ENCODE data around the gene HTRA2.
"Not testable (repeated sequence)": the region's sequence is repeated elsewhere in the genome, so short reads cannot be mapped to it uniquely, and the experiment has no call there.

Gene HTRA2

GRCh38 chr2:74561022-74561421 is 31.3 kb downstream of the HTRA2 start:
- CTCF ChIA-PET, H3K4me3 Mint-ChIP-seq, DNase-seq, H3K27ac Mint-ChIP-seq, H3K9me3 Mint-ChIP-seq: not testable (repeated sequence)
- Mint-ChIP-seq H3K27me3 (peaks cover 26% of the 10 kb centered on the region), H3K4me1 (peaks cover 25% of the 10 kb centered on the region), H3K36me3 (peaks cover 12% of the 10 kb centered on the region)

- H3K4me1 Mint-ChIP-seq: peaks cover 28% of the 10 kb centered on the region
- H3K27me3 Mint-ChIP-seq: peaks cover 26% of the 10 kb centered on the region
- no peaks in the 10 kb centered on the region for H3K9me3 Mint-ChIP-seq
- no peak for DNase-seq
- no peak overlapping the region for H3K27ac Mint-ChIP-seq
- no peak overlapping the region for H3K4me3 Mint-ChIP-seq
- H3K36me3 Mint-ChIP-seq: peaks cover 2% of the 10 kb centered on the region
- CTCF ChIA-PET: no interaction called here
Measured at GRCh38 chr2:74562126-74562775, 32.5 kb downstream of the HTRA2 start.

- Mint-ChIP-seq H3K27ac (no peak overlapping the region), H3K4me1 (peaks cover 34% of the 10 kb centered on the region), H3K9me3 (no peaks in the 10 kb centered on the region), H3K4me3 (no peak overlapping the region), H3K36me3 (no peaks in the 10 kb centered on the region), H3K27me3 (peaks cover 26% of the 10 kb centered on the region)
- no peak for DNase-seq
- CTCF ChIA-PET: interaction anchor here (0.9 kb wide), 1 partner anchor 24 kb away, joined by 4 read pairs; no protein-coding TSS in a partner anchor
Measured at GRCh38 chr2:74564222-74564621, 34.5 kb downstream of the HTRA2 start.

- Mint-ChIP-seq H3K36me3 (no peaks in the 10 kb centered on the region), H3K27ac (no peak overlapping the region), H3K4me1 (peaks cover 29% of the 10 kb centered on the region)
Measured at GRCh38 chr2:74566076-74566753, 36.5 kb downstream of the HTRA2 start.

GRCh38 chr2:74566754-74567085 is 37.0 kb downstream of the HTRA2 start:
- CTCF ChIA-PET: interaction anchor here (3.2 to 5.3 kb wide), 2 partner anchors 10 to 19 kb away, joined by 10 to 57 read pairs; no protein-coding TSS in a partner anchor
- H3K36me3 Mint-ChIP-seq: no peaks in the 10 kb centered on the region
- no peak for DNase-seq
- peaks cover 29% of the 10 kb centered on the region for H3K4me1 Mint-ChIP-seq
- peaks cover 8% of the 10 kb centered on the region for H3K27me3 Mint-ChIP-seq
- no peak overlapping the region for H3K4me3 Mint-ChIP-seq
- H3K27ac Mint-ChIP-seq: no peak overlapping the region
- H3K9me3 Mint-ChIP-seq: no peaks in the 10 kb centered on the region

More at GRCh38 chr2:74566076-74566753, 36.5 kb downstream of the HTRA2 start:
- Mint-ChIP-seq H3K27me3 (peaks cover 13% of the 10 kb centered on the region), H3K9me3 (no peaks in the 10 kb centered on the region), H3K4me3 (no peak overlapping the region)
- no peak for DNase-seq
- CTCF ChIA-PET: interaction anchor here (3.2 to 5.3 kb wide), 2 partner anchors 11 to 20 kb away, joined by 10 to 57 read pairs; no protein-coding TSS in a partner anchor

GRCh38 chr2:74567881-74568280 is 38.1 kb downstream of the HTRA2 start:
- Mint-ChIP-seq H3K27ac (no peak overlapping the region), H3K27me3 (no peaks in the 10 kb centered on the region), H3K36me3 (no peaks in the 10 kb centered on the region), H3K4me3 (no peak overlapping the region), H3K9me3 (no peaks in the 10 kb centered on the region), H3K4me1 (peaks cover 20% of the 10 kb centered on the region)
- DNase-seq: no peak
- CTCF ChIA-PET: interaction anchor here (3.2 to 5.3 kb wide), 2 partner anchors 9 to 18 kb away, joined by 10 to 57 read pairs; no protein-coding TSS in a partner anchor

- peaks cover 33% of the 10 kb centered on the region for H3K4me1 Mint-ChIP-seq
- no peak overlapping the region for H3K4me3 Mint-ChIP-seq
- H3K27me3 Mint-ChIP-seq: no peaks in the 10 kb centered on the region
- CTCF ChIA-PET: interaction anchor here (0.9 to 5.3 kb wide), 2 partner anchors 10 to 16 kb away, joined by 3 to 57 read pairs; no protein-coding TSS in a partner anchor
- H3K9me3 Mint-ChIP-seq: no peaks in the 10 kb centered on the region
- DNase-seq: no peak
- no peak overlapping the region for H3K27ac Mint-ChIP-seq
- peaks cover 4% of the 10 kb centered on the region for H3K36me3 Mint-ChIP-seq
Measured at GRCh38 chr2:74569686-74570085, 40.0 kb downstream of the HTRA2 start.

GRCh38 chr2:74571058-74571457 is 41.3 kb downstream of the HTRA2 start:
- CTCF ChIA-PET: interaction anchor here (0.7 to 1.0 kb wide), 3 partner anchors 12 to 20 kb away, joined by 3 to 5 read pairs (median 3); no protein-coding TSS in a partner anchor
- Mint-ChIP-seq H3K36me3 (peaks cover 4% of the 10 kb centered on the region), H3K9me3 (no peaks in the 10 kb centered on the region), H3K4me3 (no peak overlapping the region), H3K27me3 (no peaks in the 10 kb centered on the region), H3K4me1 (peaks cover 35% of the 10 kb centered on the region), H3K27ac (no peak overlapping the region)
- DNase-seq: no peak

- H3K27me3 Mint-ChIP-seq: no peaks in the 10 kb centered on the region
- no peak overlapping the region for H3K27ac Mint-ChIP-seq
- H3K4me1 Mint-ChIP-seq: peaks cover 35% of the 10 kb centered on the region
- CTCF ChIA-PET: interaction anchor here (1.0 to 7.5 kb wide), 2 partner anchors 15 to 41 kb away, joined by 3 to 62 read pairs; no protein-coding TSS in a partner anchor
- H3K4me3 Mint-ChIP-seq: no peak overlapping the region
- H3K36me3 Mint-ChIP-seq: peaks cover 4% of the 10 kb centered on the region
- DNase-seq: no peak
- no peaks in the 10 kb centered on the region for H3K9me3 Mint-ChIP-seq
Measured at GRCh38 chr2:74572178-74572925, 42.6 kb downstream of the HTRA2 start.

GRCh38 chr2:74573747-74574562 is 44.2 kb downstream of the HTRA2 start:
- DNase-seq: peak; percentile 54
- CTCF ChIA-PET: interaction anchor here (1.0 to 7.5 kb wide), 2 partner anchors 13 to 91 kb away, joined by 3 to 62 read pairs; partner anchors contain the start of genes CCDC142 and TTC31
- Mint-ChIP-seq H3K4me3 (peak overlapping the region; percentile 54), H3K27ac (peak overlapping the region; percentile 85), H3K4me1 (peaks cover 29% of the 10 kb centered on the region), H3K36me3 (peaks cover 4% of the 10 kb centered on the region), H3K27me3 (no peaks in the 10 kb centered on the region), H3K9me3 (no peaks in the 10 kb centered on the region)

GRCh38 chr2:74575320-74575719 is 45.6 kb downstream of the HTRA2 start:
- Mint-ChIP-seq H3K27ac (no peak overlapping the region), H3K36me3 (peaks cover 4% of the 10 kb centered on the region), H3K9me3 (no peaks in the 10 kb centered on the region), H3K27me3 (no peaks in the 10 kb centered on the region), H3K4me1 (peaks cover 29% of the 10 kb centered on the region), H3K4me3 (no peak overlapping the region)
- no peak for DNase-seq
- CTCF ChIA-PET: interaction anchor here (0.5 to 7.5 kb wide), 3 partner anchors 12 to 92 kb away, joined by 3 to 62 read pairs (median 3); partner anchors contain the start of genes CCDC142 and TTC31

- H3K27me3 Mint-ChIP-seq: no peaks in the 10 kb centered on the region
- CTCF ChIA-PET: interaction anchor here (0.9 to 7.5 kb wide), 4 partner anchors 9 to 94 kb away, joined by 3 to 62 read pairs (median 7); partner anchors contain the start of genes CCDC142 and TTC31
Measured at GRCh38 chr2:74576211-74576862, 46.6 kb downstream of the HTRA2 start.

GRCh38 chr2:74576863-74577229 is 47.1 kb downstream of the HTRA2 start:
- Mint-ChIP-seq H3K4me3 (no peak overlapping the region), H3K4me1 (peaks cover 29% of the 10 kb centered on the region), H3K27me3 (no peaks in the 10 kb centered on the region), H3K36me3 (peaks cover 4% of the 10 kb centered on the region), H3K9me3 (no peaks in the 10 kb centered on the region), H3K27ac (no peak overlapping the region)
- CTCF ChIA-PET: interaction anchor here (0.9 to 7.5 kb wide), 4 partner anchors 10 to 94 kb away, joined by 3 to 62 read pairs (median 7); partner anchors contain the start of genes CCDC142 and TTC31
- DNase-seq: no peak

More at GRCh38 chr2:74576211-74576862, 46.6 kb downstream of the HTRA2 start:
- H3K27ac Mint-ChIP-seq: no peak overlapping the region
- H3K36me3 Mint-ChIP-seq: peaks cover 4% of the 10 kb centered on the region
- no peaks in the 10 kb centered on the region for H3K9me3 Mint-ChIP-seq
- DNase-seq: no peak
- no peak overlapping the region for H3K4me3 Mint-ChIP-seq
- H3K4me1 Mint-ChIP-seq: peaks cover 29% of the 10 kb centered on the region
